GM21360 (cell line): Measurements from ENCODE around the gene IMPG2.
"Not testable (repeated sequence)": the region's sequence is repeated elsewhere in the genome, so short reads cannot be mapped to it uniquely, and the experiment has no call there.

Source experiments
- ATAC-seq: cut with Tn5 transposase; IDR thresholded peaks from one replicate; pipeline ENCODE4 v1.9.1; 2021; ENCODE audit warnings: mild to moderate bottlenecking, moderate library complexity; ENCODE audit not compliant: unreplicated experiment

IMPG2 gene

DNA sequence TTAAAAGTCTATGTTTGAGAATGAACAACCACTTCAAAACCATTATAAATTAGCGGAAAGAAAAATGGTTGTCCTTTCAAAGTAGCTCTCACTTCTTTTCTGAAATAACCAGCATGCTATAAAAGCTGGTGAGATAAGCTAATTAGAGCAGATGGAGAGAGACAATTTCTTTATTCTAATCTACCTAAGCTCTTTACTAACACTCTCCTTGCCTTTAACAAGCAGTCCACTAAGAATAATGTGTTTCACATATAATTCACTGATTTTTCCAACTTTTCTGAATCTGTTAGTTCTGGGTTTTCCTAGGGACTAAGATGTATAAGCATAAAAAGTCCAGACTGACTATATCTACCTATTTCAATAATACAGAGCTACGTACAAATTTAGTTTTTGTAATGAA, at the start of gene IMPG2:
TSS of gene IMPG2 (minus strand) at position 101 of the 400 bp plus-strand sequence. CDS start 203 bp downstream, outside the sequence.
- no peak for ATAC-seq

DNA sequence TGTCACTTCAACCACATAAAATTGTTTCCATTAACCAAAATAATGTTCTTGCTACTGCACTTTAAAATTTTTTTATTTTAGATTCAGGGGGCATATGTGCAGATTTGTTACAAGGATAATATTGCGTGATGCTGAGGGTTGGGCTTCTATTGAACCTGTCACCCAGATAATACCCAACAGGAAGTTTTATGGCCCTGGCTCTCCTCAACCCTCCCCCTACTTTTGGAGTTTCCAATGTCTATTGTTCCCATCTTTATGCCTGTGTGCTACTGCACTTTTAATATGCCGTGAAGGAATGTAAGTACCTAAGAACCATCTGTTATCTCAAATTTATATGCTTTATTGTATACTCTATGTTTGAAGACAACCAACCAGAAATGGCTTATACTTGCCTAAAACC, 42.0 kb upstream of the IMPG2 start:
- no peak for ATAC-seq

DNA sequence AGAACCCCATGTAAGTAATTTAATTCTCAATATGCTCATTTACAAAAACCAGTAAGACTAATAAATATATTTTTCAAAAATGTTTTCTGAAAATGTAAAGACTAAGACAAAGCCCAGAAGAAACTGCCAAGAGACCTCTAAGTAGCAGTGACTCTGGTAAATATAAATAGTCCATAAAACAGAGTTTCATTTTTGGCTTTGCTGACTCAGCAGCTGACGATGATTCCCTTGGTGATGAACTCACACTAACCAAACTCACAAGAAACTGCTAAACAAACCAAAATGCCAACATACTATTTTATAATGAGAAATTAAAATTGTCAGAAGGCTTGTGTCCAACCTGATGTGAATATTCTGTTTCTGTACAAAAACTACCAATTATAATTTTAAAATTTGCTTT, 31.5 kb upstream of the IMPG2 start:
- no peak for ATAC-seq

DNA sequence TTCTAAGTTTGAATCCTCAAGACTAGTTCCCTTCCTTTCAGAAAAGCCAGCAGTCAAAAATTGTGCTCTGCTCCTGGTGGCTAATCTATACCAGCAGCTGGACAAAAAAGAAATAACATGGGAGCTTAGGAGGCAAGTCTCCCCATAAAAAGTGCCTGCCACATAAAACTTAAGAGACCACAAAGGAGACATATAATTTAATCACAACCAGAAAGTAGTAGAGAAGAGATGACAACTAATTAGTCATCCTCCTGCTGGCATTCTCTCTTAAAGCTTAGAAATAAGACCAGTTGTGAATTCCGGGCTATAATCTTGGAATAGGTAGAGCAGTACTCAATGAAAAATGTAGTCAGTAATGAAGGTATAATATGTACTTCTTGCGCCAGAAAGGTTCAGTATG, 20.2 kb upstream of the IMPG2 start:
- no peak for ATAC-seq

DNA sequence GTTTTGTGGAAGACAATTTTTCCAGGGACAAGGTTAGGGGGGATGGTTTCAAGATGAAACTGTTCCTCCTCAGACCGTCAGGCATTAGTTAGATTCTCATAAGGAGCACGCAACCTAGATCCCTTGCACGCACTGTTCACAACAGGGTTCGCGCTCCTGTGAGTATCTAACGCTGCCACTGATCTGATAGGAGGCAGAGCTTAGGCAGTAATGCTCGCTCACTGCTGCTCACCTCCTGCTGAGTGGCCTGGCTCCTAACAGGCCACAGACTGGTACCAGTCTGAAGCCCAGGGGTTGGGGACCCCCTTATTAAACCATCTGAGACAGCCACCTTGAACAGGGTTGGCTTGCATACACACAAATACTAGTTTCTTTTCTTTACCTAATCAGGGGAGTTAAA, 13.5 kb upstream of the IMPG2 start:
- no peak for ATAC-seq

DNA sequence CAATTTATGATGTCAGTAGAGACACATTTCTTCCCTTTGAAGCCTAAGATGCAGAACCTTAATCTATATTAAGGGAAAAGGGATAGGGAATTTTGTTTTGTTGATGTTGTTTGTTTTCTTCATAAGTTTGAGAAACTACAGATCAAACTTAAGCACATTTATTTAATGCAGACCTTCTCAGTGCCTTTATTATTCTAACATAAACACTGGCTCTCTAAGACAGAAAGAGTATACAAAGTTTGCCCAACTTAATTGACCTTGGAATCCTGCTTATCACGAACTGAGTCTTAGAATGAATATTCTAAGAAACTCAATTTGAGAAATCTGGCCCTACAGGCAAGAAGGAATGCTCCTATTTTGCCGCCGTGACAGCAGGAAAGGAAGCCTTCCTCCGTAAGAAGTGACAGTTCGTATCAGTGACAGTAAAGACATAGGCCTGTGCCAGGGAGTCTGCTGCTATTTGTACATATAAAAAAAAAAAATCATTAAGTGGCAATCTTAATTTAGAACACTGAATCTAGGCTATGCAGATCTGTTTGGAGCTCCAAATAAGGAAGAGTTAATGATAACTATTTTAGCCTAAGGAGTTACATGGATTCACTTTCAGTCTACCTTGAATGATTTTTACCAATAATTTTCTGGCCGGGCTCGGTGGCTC, 8.8 kb upstream of the IMPG2 start:
- ATAC-seq: no peak

DNA sequence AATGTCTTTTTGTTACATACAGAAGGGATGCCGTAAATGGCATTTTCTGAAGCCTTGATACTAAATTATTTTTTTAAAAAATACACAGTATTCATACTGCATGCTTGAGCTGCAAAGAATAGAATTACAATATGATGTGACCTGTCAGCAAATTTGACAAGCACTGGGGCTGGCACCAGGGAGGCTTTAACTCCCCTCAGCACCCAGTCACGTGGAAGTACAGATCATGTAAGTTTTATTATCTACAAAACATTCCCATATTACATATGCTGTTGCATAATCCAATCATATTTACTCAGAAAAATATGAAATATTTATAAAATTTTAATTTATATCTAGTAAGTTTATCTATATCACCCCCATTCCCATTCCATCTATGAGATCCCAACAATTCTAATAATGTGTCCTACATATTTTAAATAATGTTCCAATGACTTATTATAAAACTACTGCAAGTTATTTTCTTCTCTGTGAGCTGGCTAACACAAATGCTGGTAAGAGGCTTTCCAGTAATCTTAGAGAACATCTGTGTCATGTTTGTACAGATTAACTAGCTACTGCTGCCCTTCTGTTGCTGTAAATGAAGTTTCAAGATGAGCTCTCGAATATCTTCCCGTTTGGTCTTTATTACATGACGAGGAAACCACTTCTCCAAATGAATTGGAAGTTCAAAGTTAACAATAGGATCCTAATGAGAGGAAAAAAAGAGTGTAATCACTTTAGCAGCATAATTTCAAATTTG, 5.2 kb upstream of the IMPG2 start:
- no peak for ATAC-seq

DNA sequence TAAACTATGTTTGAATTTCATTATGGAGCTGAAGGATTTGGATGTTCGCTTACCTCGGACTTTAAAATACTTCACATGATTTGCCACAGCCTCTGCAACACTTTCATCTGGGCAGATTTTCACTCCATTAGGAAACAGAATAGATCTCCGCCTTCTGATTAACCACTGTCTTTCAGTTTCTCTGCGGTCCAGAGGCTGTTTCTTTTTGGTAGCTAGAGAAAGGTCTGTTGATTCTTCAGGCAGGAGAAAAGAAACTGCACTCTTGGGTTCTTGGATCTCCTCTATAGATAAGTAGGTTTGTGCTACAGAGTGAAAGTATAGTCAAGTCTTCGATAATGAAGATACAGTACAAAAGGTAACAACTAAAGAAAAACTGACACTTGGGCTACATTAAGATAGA, 844 bp downstream of the IMPG2 start:
- no peak for ATAC-seq

DNA sequence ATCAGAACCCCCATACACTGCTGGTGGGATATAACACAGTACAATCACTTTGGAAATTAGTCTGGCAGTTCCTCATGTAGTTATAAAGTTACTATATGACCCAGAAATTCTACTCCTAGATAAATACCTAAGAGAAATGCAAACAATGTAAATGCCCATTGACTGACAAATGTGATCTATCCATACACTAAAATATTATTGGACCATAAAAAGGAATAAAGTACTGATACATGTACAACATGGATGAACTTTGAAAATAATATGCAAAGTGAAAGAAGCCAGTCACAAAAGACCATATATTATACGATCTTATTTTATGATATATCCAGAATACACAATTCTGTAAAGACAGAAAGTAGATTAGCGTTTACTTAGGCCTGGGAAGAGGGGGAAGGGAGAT, 7.8 kb downstream of the IMPG2 start:
- ATAC-seq: no peak

DNA sequence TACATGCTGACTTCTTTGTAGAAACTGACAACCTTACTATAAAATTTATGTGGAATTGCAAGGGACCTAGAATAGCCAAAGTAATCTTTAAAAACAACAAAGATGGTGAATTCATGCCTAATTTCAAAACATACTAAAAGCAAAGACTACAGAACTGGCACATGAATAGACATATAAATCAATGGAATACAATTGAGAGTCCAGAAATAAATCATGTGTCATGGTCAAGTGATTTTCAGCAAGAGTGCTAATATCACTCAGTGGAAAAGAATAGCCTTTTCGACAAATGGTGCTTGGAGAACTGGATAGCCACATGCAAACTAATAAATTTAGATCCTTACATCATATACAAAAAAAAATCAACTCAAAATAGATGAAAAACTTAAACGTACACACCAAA, 8.7 kb downstream of the IMPG2 start:
- no peak for ATAC-seq

DNA sequence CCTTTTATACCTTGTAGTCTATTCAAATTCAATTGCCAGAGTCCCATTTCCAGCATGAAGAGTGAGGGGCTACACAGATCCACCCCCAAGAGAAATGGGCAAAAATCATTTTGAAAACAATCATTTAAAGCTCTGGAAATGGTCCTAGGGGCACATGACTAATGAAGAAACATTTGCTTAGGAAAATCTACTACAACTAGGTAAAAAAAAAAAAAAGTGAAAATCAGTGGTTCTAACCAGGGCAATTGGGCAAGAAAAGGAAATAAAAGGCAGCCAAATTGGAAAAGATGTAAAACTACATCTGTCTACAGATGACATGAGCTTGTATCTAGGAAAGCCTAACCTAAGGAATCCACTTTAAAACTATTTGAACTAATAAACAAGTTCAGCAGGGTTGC, 9.4 kb downstream of the IMPG2 start:
- no peak for ATAC-seq

DNA sequence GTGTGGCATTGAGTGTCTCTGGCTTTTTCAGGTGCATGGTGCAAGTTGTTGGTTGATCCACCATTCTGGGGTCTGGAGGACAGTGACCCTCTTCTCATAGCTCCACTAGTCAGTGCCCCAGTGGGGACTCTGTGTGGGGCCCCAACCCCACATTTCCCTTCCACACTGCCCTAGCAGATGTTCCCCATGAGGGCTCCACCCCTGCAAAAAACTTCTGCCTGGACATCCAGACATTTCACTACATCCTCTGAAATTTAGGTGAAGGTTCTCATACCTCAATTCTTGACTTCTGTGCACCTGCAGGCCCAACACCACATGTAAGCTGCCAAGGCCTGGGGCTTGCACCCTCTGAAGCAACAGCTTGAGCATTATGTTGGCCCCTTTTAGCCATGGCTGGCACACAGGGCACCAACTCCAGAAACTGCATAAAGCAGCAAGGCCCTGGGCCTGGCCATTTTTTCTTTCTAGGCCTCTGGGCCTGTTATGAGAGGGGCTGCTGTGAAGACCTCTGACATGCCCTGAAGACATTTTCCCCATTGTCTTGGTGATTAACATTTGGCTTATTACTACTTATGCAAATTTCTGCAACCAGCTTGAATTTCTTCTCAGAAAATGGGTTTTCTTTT, 12.1 kb downstream of the IMPG2 start:
- ATAC-seq: not testable (repeated sequence)

DNA sequence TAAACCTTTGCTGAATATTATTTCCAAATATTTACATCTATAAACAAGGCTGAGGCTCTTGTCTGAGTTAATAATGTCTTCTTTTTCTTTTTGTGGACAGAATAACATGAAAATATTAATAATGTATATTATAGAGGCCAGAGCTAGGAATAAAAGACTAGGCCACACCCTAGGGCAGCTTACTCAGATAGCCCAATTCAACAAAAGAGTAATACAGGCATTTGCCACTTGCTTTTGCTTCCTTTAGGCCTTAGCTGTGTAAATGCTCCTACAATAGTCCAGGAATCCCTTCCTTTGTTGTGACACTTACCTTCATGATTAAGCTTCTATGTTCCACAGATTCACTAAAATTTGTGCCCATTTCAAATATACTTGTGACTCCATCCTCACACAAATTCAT, 16.5 kb downstream of the IMPG2 start:
- no peak for ATAC-seq

DNA sequence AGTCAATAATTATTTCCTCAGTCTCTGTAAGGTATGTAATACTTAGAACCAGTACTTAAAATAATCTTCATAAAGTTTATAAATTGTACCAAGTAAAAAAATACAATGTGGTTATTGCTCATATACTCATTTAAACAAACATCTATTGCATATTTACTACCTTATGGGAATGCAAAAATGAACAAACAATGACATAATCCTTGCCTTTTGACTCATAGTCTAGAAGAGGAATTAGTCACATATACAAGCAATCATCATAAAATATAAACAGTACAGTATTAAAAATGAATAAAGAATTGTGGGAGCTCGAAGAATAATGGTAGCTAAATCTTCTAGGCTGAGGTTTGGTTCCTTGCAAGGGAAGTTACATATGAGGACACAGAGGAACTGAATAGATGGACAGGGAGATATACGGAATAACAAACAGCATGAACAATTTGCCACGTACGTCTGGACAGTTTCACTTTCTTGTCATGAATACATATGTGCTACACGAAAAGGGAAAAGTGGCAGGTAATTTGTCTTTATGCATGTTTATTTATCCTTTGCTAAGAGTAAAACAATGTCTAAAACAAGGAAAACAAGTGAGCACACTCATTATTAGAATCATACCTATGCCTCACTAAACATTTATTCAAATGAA, 17.2 kb downstream of the IMPG2 start:
- no peak for ATAC-seq

DNA sequence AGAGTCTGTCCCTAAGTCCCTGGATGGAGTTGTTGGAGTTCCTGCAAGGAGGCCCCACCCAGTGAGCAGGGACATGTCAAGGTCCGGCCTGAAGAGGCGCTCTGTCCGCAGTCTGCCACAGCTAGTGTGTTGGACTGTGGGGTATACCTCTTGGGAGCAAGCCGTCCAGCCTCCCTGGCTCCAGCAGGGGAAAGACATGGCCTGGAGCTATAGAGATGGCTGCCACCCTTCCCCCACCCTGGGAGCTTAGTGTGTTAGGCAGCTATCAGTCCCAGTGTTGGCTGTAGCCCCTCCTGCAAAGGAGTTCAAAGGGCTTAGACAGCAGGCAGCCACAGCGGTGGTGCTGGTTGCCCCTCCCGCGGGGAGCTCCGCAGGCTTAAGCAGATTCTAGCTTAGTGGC, 20.3 kb downstream of the IMPG2 start:
- ATAC-seq: no peak

DNA sequence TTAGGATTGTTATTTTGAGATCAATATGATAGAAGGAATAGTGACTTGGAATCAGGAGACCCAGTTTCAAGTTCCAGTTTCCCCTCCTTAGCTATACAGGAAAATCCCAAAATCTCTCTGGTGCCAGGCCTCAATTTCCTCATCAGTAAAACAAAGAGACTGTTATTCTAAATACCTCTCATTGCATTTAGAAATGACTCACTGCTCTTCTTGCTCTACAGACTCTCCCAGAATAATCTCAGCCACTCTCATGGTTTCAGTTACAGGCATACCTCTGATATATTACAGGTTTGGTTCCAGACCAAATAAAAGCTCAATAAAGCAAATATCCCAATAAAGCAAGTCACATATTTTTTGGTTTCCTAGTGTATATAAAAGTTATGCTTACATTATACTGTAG, 28.3 kb downstream of the IMPG2 start:
- ATAC-seq: no peak

DNA sequence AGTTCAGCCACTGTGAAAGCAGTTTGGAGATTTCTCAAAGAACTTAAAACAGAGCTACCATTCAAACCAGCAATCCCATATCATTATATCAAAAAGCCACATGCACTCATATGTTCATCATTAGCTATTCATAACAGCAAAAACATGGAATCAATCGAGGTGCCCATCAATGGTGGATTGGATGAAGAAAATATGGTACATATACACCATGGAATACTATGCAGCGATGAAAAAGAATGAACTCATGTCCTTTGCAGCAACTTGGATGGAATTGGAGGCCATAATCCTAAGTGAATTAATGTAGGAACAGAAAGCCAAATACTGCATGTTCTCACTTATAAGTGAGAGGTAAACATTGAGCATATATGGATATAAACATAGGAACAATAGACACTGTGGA, 32.1 kb downstream of the IMPG2 start:
- no peak for ATAC-seq

DNA sequence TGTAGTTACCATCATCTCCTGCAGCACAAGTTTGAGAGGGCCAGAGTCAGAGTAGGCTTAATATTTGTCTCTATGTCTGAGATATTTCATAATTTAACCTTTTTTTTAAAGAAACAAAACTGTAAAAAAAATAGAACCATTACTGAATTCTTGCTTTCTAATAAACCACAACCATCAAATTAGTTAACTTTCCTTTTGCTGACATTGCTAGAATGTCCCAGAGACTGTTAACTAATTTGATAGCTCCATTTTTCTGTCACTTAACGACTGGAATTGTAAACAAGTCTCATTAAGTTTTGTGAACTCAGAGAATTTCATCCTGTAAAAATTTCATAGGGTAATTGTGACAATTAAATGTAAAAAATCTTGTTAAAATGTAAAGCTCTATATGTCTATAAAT, 35.6 kb downstream of the IMPG2 start:
- no peak for ATAC-seq

DNA sequence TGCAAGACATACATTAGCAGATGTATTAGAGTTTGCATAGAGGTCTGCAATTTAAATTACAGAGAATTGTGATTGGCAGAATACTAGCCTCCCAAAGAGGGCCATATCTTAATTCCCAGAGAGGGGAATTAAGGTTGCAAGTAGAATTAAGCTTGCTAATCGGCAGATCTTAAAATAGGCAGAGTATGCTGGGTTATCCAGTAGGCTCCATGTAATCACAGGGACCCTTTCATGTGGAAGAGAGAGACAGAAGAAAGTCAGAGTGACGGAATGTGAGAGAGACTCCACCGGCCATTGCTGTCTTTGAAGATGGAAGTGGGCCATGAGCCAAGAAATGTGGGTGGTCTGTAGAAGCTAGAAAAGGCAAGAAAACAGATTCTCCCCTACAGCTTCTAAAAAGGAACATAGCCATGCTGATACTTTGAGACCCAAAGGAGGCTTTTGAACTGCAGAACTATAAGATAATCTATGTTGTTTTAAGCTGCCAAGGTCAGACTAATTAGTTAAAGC, 38.8 kb downstream of the IMPG2 start:
- no peak for ATAC-seq

DNA sequence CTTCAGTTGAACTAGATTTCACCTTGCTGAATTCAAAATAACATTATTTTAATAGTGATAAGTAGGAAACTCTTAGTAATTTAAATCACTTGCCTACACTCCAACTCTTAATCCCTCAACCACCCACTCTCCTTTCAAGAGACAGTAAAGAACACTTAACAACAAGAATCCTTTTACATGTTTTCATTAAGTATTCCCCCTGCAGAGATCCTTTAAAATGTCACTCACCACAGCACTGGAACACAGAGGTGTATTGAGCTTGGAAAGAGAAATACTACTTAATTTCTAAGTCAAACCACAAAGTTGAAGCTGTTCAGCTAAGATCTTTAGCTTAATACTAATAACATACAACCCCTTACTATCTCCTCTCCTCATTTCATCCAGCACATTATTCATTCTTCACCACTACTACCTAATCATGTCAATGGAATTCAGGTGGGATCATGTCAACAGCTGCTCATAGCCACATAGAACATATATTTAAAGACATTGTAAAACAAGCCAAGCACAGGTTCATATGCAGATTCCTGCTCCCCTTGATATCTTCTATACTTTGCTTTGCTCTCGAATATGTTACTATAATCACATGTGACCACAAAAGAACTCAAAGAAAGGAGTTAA, 40.5 kb downstream of the IMPG2 start:
- ATAC-seq: no peak

DNA sequence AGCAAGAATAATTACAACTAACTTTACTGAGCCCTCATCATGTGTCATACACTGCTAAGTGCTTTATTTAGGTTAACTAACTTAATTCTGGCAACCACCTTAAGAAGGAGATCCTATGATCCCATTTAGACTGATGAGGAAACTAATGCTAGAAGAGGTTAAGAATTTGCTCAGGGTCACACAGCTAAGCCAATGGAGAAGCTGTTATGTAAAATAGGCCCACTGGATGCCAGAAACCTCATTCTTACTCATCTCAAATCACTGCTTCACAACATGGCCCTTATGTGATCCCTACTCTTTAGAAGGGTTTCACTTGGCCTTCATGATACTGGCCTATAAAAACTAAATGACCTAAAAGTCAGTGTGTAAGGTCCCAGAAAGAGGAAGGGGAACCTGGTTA, 41.2 kb downstream of the IMPG2 start:
- ATAC-seq: no peak
